ENCODE data around the gene ZNF493.

Gene ZNF493

DNA sequence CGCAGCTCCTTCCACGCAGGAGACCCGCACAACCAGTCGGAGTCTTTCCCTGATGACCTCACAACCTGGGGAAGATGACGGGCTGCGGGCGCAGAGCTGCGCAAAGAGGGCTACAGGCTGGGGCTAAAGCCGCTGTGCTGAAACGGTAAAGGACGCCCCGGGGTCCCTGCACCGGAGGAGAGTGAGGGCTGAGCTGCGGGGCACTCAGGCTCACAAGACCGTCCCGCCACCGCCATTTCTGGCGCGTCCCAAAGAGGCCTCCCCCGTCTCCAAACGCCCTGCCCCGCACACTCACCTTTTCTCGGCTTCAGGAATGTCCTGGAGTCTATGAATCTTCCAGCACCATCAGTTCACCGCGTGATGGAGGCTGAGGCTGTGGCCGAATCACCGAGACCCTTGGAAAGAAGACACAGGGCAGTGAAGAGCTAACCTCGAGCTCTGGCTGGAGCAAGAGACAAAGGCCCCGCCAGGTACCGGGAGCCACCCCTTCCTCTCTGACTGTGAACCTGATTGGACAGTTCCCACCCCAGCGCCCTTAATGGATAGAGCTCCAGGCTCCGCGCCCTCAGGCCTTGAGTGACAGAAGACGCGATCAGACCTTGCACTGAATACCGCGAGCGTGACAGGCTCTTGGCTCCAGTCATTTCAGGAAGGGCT, 66.6 kb downstream of the ZNF493 start:
- Histone ChIP-seq H3K27me3 (replicated peaks) (no peaks in the 10 kb centered on the region), H3K27ac (no peak overlapping the region), H3K36me3 (replicated peaks) (no peaks in the 10 kb centered on the region), H3K4me3 (ENCODE audit: low read depth, low read length) (peak overlapping the region; percentile 35)
- DNase-seq = no peak
- in situ Hi-C loops (cut with HindIII; ENCODE audit: low pct_ligation_motif_present, low sequenced_read_pairs) = no loop called here
- TF ChIP-seq, protein P1, sequence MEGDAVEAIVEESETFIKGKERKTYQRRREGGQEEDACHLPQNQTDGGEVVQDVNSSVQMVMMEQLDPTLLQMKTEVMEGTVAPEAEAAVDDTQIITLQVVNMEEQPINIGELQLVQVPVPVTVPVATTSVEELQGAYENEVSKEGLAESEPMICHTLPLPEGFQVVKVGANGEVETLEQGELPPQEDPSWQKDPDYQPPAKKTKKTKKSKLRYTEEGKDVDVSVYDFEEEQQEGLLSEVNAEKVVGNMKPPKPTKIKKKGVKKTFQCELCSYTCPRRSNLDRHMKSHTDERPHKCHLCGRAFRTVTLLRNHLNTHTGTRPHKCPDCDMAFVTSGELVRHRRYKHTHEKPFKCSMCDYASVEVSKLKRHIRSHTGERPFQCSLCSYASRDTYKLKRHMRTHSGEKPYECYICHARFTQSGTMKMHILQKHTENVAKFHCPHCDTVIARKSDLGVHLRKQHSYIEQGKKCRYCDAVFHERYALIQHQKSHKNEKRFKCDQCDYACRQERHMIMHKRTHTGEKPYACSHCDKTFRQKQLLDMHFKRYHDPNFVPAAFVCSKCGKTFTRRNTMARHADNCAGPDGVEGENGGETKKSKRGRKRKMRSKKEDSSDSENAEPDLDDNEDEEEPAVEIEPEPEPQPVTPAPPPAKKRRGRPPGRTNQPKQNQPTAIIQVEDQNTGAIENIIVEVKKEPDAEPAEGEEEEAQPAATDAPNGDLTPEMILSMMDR (IDR thresholded peaks at IDR 0.05; ENCODE audit: low read depth, low read length, missing control alignments) = no peak

DNA sequence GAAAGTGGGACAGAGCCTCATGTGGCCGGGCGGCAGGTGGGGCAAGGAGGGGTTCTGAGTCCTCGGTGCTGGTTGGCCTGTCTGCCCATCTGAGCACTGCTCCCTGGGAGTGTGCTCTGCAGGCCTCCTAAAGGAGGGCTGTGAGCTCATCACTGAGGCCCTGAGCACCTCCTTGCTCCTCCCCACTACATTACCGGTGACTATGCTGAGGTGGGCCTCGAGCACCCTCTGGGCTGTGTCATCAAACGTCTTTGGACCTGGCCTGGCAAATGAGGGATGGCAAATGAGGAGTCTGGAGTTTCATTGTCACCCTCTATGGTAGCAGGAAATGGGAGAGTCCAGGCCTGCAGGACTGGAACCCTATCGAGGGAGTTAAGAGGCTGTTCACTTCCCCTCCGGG, 69.7 kb downstream of the ZNF493 start:
- no peak overlapping the region for H3K27ac ChIP-seq
- no peak for DNase-seq
- in situ Hi-C loops (cut with HindIII; ENCODE audit: low pct_ligation_motif_present, low sequenced_read_pairs) = no loop called here
- TF ChIP-seq, protein P1 (IDR thresholded peaks at IDR 0.05; ENCODE audit: low read depth, low read length, missing control alignments) = no peak
- H3K27me3 ChIP-seq (replicated peaks) = no peaks in the 10 kb centered on the region
- H3K36me3 ChIP-seq (replicated peaks) = no peaks in the 10 kb centered on the region
- no peak overlapping the region for H3K4me3 ChIP-seq (ENCODE audit: low read depth, low read length)

DNA sequence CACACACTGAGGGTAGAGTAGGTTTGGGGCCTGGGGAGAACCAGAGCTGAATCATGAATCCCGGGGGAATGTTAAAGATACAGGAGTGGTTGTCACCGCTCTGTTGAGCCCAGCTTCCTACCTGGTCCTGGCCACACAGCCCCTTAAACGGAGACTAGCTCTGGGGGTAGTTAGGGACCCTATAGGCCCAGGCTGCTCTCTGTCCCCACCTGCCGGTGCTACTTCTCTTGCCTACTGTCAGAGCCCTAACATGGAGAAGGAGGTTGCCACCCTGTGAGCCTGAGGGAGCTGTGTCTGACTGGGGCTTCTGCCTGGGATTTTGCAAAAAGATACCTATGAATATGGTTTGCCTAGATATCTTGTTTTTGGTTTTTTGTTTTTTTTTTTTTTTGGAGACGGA, 71.9 kb downstream of the ZNF493 start:
- in situ Hi-C loops (cut with HindIII; ENCODE audit: low pct_ligation_motif_present, low sequenced_read_pairs) = no loop called here
- H3K4me3 ChIP-seq (ENCODE audit: low read depth, low read length) = no peak overlapping the region
- DNase-seq = no peak
- no peaks in the 10 kb centered on the region for H3K36me3 ChIP-seq (replicated peaks)
- TF ChIP-seq, protein P1 (IDR thresholded peaks at IDR 0.05; ENCODE audit: low read depth, low read length, missing control alignments) = no peak
- no peaks in the 10 kb centered on the region for H3K27me3 ChIP-seq (replicated peaks)
- no peak overlapping the region for H3K27ac ChIP-seq

DNA sequence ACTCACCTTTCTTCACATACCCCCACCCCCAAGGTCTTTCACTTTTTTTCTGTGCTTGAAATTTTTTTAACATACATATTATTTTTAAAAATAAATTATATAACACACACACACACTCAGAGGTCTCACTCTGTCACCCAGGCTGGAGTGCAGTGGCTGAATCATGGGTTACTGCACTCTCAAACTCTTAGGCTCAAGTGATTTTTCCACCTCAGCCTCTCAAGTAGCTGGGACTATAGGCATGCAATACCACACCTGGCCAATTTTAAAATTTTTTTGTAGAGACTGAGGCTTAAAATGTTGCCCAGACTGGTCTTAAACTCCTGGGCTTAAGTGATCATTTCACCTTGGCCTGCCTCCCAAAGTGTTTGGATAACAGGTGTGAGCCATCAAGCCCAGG, 75.6 kb downstream of the ZNF493 start:
- no peak overlapping the region for H3K4me3 ChIP-seq (ENCODE audit: low read depth, low read length)
- H3K27me3 ChIP-seq (replicated peaks) = no peaks in the 10 kb centered on the region
- no peak for DNase-seq
- no peak overlapping the region for H3K27ac ChIP-seq
- no peaks in the 10 kb centered on the region for H3K36me3 ChIP-seq (replicated peaks)
- in situ Hi-C loops (cut with HindIII; ENCODE audit: low pct_ligation_motif_present, low sequenced_read_pairs) = no loop called here
- TF ChIP-seq, protein P1 (IDR thresholded peaks at IDR 0.05; ENCODE audit: low read depth, low read length, missing control alignments) = no peak

DNA sequence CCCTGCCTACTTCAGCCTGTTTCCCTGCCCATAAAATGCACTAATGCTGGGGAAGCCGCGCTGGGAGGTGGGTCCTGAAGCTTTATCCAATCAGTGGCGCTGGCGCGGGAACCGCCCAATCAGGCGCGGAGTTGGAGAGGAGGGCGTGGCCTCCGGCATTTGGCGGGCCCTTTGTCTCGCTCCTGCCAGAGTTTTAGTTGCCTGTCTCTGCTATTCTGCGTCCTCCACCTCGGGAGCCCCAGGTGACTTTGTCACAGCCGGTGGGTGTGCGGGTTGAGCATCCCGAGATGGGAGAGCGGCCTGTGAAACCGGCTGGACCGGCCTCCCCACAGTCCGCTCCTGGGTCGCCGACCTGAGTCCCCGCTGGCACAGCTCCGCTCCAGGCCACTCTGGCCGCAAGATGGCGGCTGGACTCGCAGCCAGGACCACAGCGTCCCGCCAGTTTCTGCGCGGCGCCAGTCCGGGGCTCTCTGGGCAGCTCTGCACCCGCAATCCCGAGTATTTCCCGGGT, 77.8 kb downstream of the ZNF493 start:
- peak; percentile 32 for DNase-seq
- H3K27me3 ChIP-seq (replicated peaks) = no peaks in the 10 kb centered on the region
- peak overlapping the region; percentile 54 for H3K4me3 ChIP-seq (ENCODE audit: low read depth, low read length)
- H3K36me3 ChIP-seq (replicated peaks) = no peaks in the 10 kb centered on the region
- no peak overlapping the region for H3K27ac ChIP-seq
- TF ChIP-seq, protein P1 (IDR thresholded peaks at IDR 0.05; ENCODE audit: low read depth, low read length, missing control alignments) = peak; percentile 12
- in situ Hi-C loops (cut with HindIII; ENCODE audit: low pct_ligation_motif_present, low sequenced_read_pairs) = no loop called here
